ENCODE measurements around the gene TPCN2. TPM values are rescaled to one million over a fixed set of nuclear protein-coding genes. Genes with fewer than 3 reads are reported as not detected.
A peak's percentile ranks its signal among the peaks of the same experiment; 100 is the strongest.
"Not testable (repeated sequence)": the region's sequence is repeated elsewhere in the genome, so short reads cannot be mapped to it uniquely, and the experiment has no call there.

The TPCN2 gene
- total RNA-seq, 6 experiments from 2014 or later = 8.0 to 11.2 (median 9.0) TPM

- no peak overlapping the region for H3K4me3 Mint-ChIP-seq
- H3K27ac Mint-ChIP-seq = no peak overlapping the region
- H3K9me3 Mint-ChIP-seq = peaks cover 27% of the 10 kb centered on the region
- H3K4me1 Mint-ChIP-seq (ENCODE audit: low read depth) = peaks cover 4% of the 10 kb centered on the region; the same call in 1 of the 2 replicates
- no peak for TF ChIP-seq CTCF (IDR thresholded peaks at IDR 0.05)
- no peak for DNase-seq
- peaks cover 28% of the 10 kb centered on the region for H3K36me3 Mint-ChIP-seq (ENCODE audit: low read depth)
- H3K27me3 Mint-ChIP-seq (ENCODE audit: insufficient read depth) = peaks cover 2% of the 10 kb centered on the region; the same call in 1 of the 2 replicates
Measured at GRCh38 chr11:69130654-69131053, 81.9 kb downstream of the TPCN2 start.

GRCh38 chr11:69131121-69131566 lies 82.4 kb downstream of the TPCN2 start:
- H3K36me3 Mint-ChIP-seq (ENCODE audit: low read depth) = peaks cover 28% of the 10 kb centered on the region
- no peak overlapping the region for H3K27ac Mint-ChIP-seq
- H3K27me3 Mint-ChIP-seq (ENCODE audit: insufficient read depth) = peaks cover 2% of the 10 kb centered on the region; the same call in 1 of the 2 replicates
- H3K4me1 Mint-ChIP-seq (ENCODE audit: low read depth) = peaks cover 4% of the 10 kb centered on the region; the same call in 1 of the 2 replicates
- no peak for TF ChIP-seq CTCF (IDR thresholded peaks at IDR 0.05)
- H3K9me3 Mint-ChIP-seq = peaks cover 27% of the 10 kb centered on the region
- no peak overlapping the region for H3K4me3 Mint-ChIP-seq
- no peak for DNase-seq

GRCh38 chr11:69131644-69132300 lies 83.0 kb downstream of the TPCN2 start:
- peak; percentile 97 for TF ChIP-seq CTCF (IDR thresholded peaks at IDR 0.05)
- H3K4me1 Mint-ChIP-seq (ENCODE audit: low read depth) = peaks cover 4% of the 10 kb centered on the region; the same call in 1 of the 2 replicates
- no peak overlapping the region for H3K27ac Mint-ChIP-seq
- no peak overlapping the region for H3K4me3 Mint-ChIP-seq
- peak; percentile 56 for DNase-seq
- peaks cover 28% of the 10 kb centered on the region for H3K36me3 Mint-ChIP-seq (ENCODE audit: low read depth)
- H3K9me3 Mint-ChIP-seq = peaks cover 27% of the 10 kb centered on the region
- H3K27me3 Mint-ChIP-seq (ENCODE audit: insufficient read depth) = peaks cover 2% of the 10 kb centered on the region; the same call in 1 of the 2 replicates

DNA sequence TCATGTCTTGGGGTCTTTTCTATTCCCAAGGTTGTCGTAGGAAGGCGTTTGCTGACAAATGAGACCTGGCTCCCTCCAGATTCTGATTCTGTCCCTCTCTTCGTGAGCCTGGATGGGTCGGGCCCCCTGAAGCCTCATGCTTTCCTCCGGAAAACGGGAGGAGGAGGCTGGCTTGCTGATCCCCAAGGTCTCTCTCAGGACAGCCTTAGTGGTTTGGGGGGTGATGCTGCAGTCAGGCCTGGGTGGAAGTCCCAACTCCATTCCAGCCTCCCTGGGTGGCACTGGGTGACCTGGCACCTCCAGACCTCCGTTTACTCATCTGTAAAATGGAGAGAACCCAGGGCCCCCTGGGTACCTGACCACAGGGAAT lies 83.6 kb downstream of the TPCN2 start:
- peaks cover 27% of the 10 kb centered on the region for H3K9me3 Mint-ChIP-seq
- H3K4me3 Mint-ChIP-seq = no peak overlapping the region

GRCh38 chr11:69133251-69133650 lies 84.5 kb downstream of the TPCN2 start:
- Mint-ChIP-seq H3K27me3 (ENCODE audit: insufficient read depth) (peaks cover 3% of the 10 kb centered on the region), H3K36me3 (ENCODE audit: low read depth) (peaks cover 23% of the 10 kb centered on the region), H3K4me1 (ENCODE audit: low read depth) (peaks cover 12% of the 10 kb centered on the region), H3K9me3 (peaks cover 20% of the 10 kb centered on the region), H3K4me3 (no peak overlapping the region), H3K27ac (no peak overlapping the region)
- TF ChIP-seq CTCF (IDR thresholded peaks at IDR 0.05) = no peak
- no peak for DNase-seq

More for the DNA sequence above, 83.6 kb downstream of the TPCN2 start:
- Mint-ChIP-seq H3K27me3 (ENCODE audit: insufficient read depth) (peaks cover 2% of the 10 kb centered on the region; the same call in 1 of the 2 replicates), H3K27ac (no peak overlapping the region), H3K4me1 (ENCODE audit: low read depth) (peaks cover 4% of the 10 kb centered on the region; the same call in 1 of the 2 replicates), H3K36me3 (ENCODE audit: low read depth) (peaks cover 28% of the 10 kb centered on the region)
- no peak for DNase-seq
- TF ChIP-seq CTCF (IDR thresholded peaks at IDR 0.05) = no peak

DNA sequence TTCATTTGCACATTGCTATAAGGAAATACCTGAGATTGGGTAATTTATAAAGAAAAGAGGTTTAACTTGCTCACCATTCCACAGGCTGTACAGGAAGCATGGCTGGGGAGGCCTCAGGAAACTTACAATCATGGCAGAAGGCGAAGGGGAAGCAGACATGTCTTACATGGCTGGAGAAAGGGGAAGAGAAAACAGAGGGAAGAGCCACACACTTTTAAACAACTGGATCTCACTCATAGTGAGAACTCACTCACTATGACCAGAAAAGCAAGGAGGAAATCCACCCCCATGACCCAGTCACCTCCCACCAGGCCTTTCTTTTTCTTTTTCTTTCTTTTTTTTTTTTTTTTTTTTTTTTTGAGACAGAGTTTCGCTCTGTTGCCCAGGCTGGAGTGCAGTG lies 85.5 kb downstream of the TPCN2 start:
- H3K27ac Mint-ChIP-seq, H3K4me3 Mint-ChIP-seq: not testable (repeated sequence)

More for the DNA sequence above, 85.5 kb downstream of the TPCN2 start:
- Mint-ChIP-seq H3K9me3 (peaks cover 18% of the 10 kb centered on the region), H3K36me3 (ENCODE audit: low read depth) (peaks cover 25% of the 10 kb centered on the region), H3K4me1 (ENCODE audit: low read depth) (peaks cover 19% of the 10 kb centered on the region)
- not testable (repeated sequence) for DNase-seq; H3K27me3 Mint-ChIP-seq (ENCODE audit: insufficient read depth)

All from HFFc6 (cell line).